HG03060 (cell line): ENCODE data around the gene CLEC11A.

Experiments
- ATAC-seq: cut with Tn5 transposase; IDR thresholded peaks from one replicate; pipeline ENCODE4 v1.9.1; 2021; ENCODE audit warnings: low read depth, moderate number of reproducible peaks; ENCODE audit not compliant: unreplicated experiment

Gene CLEC11A

GRCh38 chr19:50703915-50704796, 19.0 kb upstream of the CLEC11A start:
- ATAC-seq = no peak

GRCh38 chr19:50705422-50706019, 17.6 kb upstream of the CLEC11A start:
- ATAC-seq = no peak

GRCh38 chr19:50706387-50706786, 16.8 kb upstream of the CLEC11A start:
- ATAC-seq = no peak

GRCh38 chr19:50708179-50708879, 14.8 kb upstream of the CLEC11A start:
- ATAC-seq = no peak

GRCh38 chr19:50710094-50710493, 13.1 kb upstream of the CLEC11A start:
- no peak for ATAC-seq

GRCh38 chr19:50710612-50711011, 12.6 kb upstream of the CLEC11A start:
- no peak for ATAC-seq

- no peak for ATAC-seq
Observed at GRCh38 chr19:50711196-50711595, 12.0 kb upstream of the CLEC11A start.

- no peak for ATAC-seq
Observed at GRCh38 chr19:50711805-50712204, 11.4 kb upstream of the CLEC11A start.

- ATAC-seq = no peak
Observed at GRCh38 chr19:50712833-50713232, 10.3 kb upstream of the CLEC11A start.

- no peak for ATAC-seq
Observed at GRCh38 chr19:50713556-50714236, 9.5 kb upstream of the CLEC11A start.

- no peak for ATAC-seq
Observed at GRCh38 chr19:50716178-50717025, 6.8 kb upstream of the CLEC11A start.

GRCh38 chr19:50717026-50717723, 6.0 kb upstream of the CLEC11A start:
- no peak for ATAC-seq

- no peak for ATAC-seq
Observed at GRCh38 chr19:50717891-50718254, 5.3 kb upstream of the CLEC11A start.

GRCh38 chr19:50718255-50719118, 4.7 kb upstream of the CLEC11A start:
- no peak for ATAC-seq

GRCh38 chr19:50719119-50719435, 4.1 kb upstream of the CLEC11A start:
- ATAC-seq = no peak

- no peak for ATAC-seq
Observed at GRCh38 chr19:50719566-50719965, 3.6 kb upstream of the CLEC11A start, which contains the start of gene SHANK1. SHANK1 (minus strand) TSS chr19:50719802; CDS start chr19:50716919, 2,883 bp downstream.

- ATAC-seq = no peak
Observed at GRCh38 chr19:50720181-50720920, 2.8 kb upstream of the CLEC11A start.

- no peak for ATAC-seq
Observed at GRCh38 chr19:50720921-50721381, 2.2 kb upstream of the CLEC11A start.
